Measurements from ENCODE around the gene THAP8.

THAP8 gene

DNA sequence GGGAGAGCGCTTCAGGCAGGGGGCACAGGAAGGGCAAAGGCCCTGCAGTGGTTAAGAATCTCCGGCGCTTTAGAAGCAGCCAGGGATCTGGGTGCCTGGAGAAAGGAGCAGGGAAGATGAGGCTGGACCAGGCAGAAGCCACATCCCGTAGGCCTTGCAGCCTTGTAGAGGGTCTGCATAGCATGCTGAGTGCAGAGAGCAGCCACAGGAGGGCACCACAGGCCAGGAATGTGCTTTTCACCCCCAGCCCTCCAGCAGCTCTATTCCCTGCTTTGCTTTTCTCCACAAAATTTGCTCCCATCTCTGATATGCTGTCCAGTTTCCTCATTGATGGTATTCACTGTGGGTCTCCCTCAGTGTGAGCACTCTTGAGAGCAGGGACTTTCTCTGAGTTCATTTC lies 6.3 kb upstream of the THAP8 start:
- no peak for TF ChIP-seq EZH2phosphoT487 (conservative IDR thresholded peaks at IDR 0.05; ENCODE audit: low read length)
- TF ChIP-seq, protein P1, sequence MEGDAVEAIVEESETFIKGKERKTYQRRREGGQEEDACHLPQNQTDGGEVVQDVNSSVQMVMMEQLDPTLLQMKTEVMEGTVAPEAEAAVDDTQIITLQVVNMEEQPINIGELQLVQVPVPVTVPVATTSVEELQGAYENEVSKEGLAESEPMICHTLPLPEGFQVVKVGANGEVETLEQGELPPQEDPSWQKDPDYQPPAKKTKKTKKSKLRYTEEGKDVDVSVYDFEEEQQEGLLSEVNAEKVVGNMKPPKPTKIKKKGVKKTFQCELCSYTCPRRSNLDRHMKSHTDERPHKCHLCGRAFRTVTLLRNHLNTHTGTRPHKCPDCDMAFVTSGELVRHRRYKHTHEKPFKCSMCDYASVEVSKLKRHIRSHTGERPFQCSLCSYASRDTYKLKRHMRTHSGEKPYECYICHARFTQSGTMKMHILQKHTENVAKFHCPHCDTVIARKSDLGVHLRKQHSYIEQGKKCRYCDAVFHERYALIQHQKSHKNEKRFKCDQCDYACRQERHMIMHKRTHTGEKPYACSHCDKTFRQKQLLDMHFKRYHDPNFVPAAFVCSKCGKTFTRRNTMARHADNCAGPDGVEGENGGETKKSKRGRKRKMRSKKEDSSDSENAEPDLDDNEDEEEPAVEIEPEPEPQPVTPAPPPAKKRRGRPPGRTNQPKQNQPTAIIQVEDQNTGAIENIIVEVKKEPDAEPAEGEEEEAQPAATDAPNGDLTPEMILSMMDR (IDR thresholded peaks at IDR 0.05; ENCODE audit: insufficient read depth, low read length, poor library complexity, severe bottlenecking) = no peak
- no peak overlapping the region for H3K9ac ChIP-seq (ENCODE audit: low read length)
- H3K9me3 ChIP-seq (ENCODE audit: insufficient read depth, low read length) = no peaks in the 10 kb centered on the region
- no peaks in the 10 kb centered on the region; the same call in 1 of the 2 replicates for H4K20me1 ChIP-seq (ENCODE audit: low read depth, low read length)
- H3K79me2 ChIP-seq (ENCODE audit: insufficient read depth, low read length) = peaks cover 53% of the 10 kb centered on the region
- H2AFZ ChIP-seq (ENCODE audit: low read depth, low read length, severe bottlenecking) = no peak overlapping the region
- no peaks in the 10 kb centered on the region for H3K36me3 ChIP-seq (ENCODE audit: low read length)
- H3K9me2 ChIP-seq (replicated peaks; ENCODE audit: insufficient read depth, low read length) = no peaks in the 10 kb centered on the region
- H3K27ac ChIP-seq (ENCODE audit: low read depth, low read length) = no peak overlapping the region
- H3K4me3 ChIP-seq (ENCODE audit: insufficient read depth, low read length, poor library complexity, severe bottlenecking) = no peak overlapping the region
- no peaks in the 10 kb centered on the region for H3K27me3 ChIP-seq (ENCODE audit: low read length)
- H3K4me2 ChIP-seq (ENCODE audit: low read depth, low read length, poor library complexity, severe bottlenecking) = no peak overlapping the region
- H3F3A ChIP-seq (ENCODE audit: insufficient read depth) = no peaks in the 10 kb centered on the region

DNA sequence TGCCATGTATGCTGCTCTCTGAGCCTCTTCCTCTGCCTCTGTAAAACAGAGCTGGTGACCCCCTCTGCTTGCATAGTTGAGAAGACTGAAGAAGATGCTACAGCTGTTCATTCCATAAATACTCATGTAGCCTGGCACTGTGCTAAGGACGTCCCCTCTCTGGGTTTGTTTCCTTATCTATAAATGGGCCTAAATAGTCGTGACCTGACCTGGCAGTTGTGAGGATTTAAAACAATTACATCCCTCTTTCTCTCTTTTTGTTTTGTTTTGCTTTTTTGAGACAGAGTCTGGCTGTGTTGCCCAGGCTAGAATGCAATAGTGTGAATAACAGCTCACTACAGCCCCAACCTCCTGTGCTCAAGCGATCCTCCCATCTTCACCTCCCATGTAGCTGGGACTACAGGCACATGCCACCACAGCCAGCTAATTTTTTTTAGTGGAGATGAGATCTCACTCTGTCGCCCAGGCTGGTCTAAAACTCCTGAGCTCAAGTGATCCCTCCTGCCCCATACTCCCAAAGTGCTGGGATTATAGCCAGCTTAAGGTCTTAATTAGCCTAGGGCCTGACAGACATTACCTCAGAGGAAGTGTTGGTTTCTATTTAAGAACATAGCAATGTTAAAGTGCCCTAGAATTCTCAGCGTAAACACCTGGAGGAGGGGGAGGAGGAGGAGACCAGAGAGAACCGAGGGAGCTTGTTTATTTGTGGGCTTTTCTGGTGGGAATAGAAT lies 5.3 kb upstream of the THAP8 start:
- Histone ChIP-seq H3K9me2 (replicated peaks; ENCODE audit: insufficient read depth, low read length) (no peaks in the 10 kb centered on the region), H3K27ac (ENCODE audit: low read depth, low read length) (no peak overlapping the region), H3K4me2 (ENCODE audit: low read depth, low read length, poor library complexity, severe bottlenecking) (no peak overlapping the region), H3K9ac (ENCODE audit: low read length) (no peak overlapping the region), H2AFZ (ENCODE audit: low read depth, low read length, severe bottlenecking) (no peak overlapping the region), H3F3A (ENCODE audit: insufficient read depth) (no peaks in the 10 kb centered on the region), H3K9me3 (ENCODE audit: insufficient read depth, low read length) (no peaks in the 10 kb centered on the region), H3K27me3 (ENCODE audit: low read length) (no peaks in the 10 kb centered on the region), H3K4me3 (ENCODE audit: insufficient read depth, low read length, poor library complexity, severe bottlenecking) (no peak overlapping the region), H3K79me2 (ENCODE audit: insufficient read depth, low read length) (peaks cover 60% of the 10 kb centered on the region), H4K20me1 (ENCODE audit: low read depth, low read length) (no peaks in the 10 kb centered on the region; the same call in 1 of the 2 replicates), H3K36me3 (ENCODE audit: low read length) (no peaks in the 10 kb centered on the region)
- no peak for TF ChIP-seq EZH2phosphoT487 (conservative IDR thresholded peaks at IDR 0.05; ENCODE audit: low read length)
- TF ChIP-seq, protein P1 (IDR thresholded peaks at IDR 0.05; ENCODE audit: insufficient read depth, low read length, poor library complexity, severe bottlenecking) = no peak

DNA sequence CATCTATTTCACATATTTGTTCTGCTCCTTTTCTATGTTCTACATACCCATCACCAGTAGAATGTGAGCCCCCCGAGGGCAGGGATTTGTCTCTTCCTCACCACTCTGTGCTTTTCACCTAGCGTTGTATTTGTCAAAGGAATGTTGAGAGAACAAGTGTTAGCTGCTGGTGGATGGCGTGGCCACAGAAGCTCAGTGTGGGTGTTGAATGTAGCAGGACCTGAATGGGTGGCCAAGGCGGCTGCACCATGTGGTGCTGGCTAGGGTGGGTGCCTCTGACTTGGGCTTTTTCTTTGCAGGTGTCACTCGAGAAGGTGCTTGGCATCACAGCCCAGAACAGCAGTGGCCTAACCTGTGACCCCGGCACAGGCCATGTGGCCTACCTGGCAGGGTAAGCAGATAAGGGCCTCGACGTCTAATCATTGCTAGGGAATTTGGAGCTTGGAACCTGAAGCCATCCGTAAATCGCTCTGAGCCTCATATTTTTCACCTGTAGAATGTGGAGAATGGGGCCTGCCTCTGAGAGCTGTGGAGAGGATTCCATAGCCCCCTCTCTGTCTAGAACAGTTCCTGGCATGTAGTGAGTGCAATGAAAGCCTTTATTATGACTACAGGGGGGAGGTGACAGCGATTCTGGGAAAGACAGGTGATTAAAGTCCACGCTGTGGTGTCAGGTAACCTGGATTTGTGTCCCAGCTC lies 4.5 kb upstream of the THAP8 start:
- Histone ChIP-seq H3K79me2 (ENCODE audit: insufficient read depth, low read length) (peaks cover 57% of the 10 kb centered on the region), H3K4me2 (ENCODE audit: low read depth, low read length, poor library complexity, severe bottlenecking) (no peak overlapping the region), H3K9ac (ENCODE audit: low read length) (no peak overlapping the region), H3K4me3 (ENCODE audit: insufficient read depth, low read length, poor library complexity, severe bottlenecking) (no peak overlapping the region), H3K27ac (ENCODE audit: low read depth, low read length) (no peak overlapping the region), H2AFZ (ENCODE audit: low read depth, low read length, severe bottlenecking) (no peak overlapping the region), H3K9me3 (ENCODE audit: insufficient read depth, low read length) (no peaks in the 10 kb centered on the region), H3K27me3 (ENCODE audit: low read length) (no peaks in the 10 kb centered on the region), H3K9me2 (replicated peaks; ENCODE audit: insufficient read depth, low read length) (no peaks in the 10 kb centered on the region), H3K36me3 (ENCODE audit: low read length) (no peaks in the 10 kb centered on the region), H3F3A (ENCODE audit: insufficient read depth) (peaks cover 5% of the 10 kb centered on the region), H4K20me1 (ENCODE audit: low read depth, low read length) (no peaks in the 10 kb centered on the region; the same call in 1 of the 2 replicates)
- no peak for TF ChIP-seq EZH2phosphoT487 (conservative IDR thresholded peaks at IDR 0.05; ENCODE audit: low read length)
- TF ChIP-seq, protein P1 (IDR thresholded peaks at IDR 0.05; ENCODE audit: insufficient read depth, low read length, poor library complexity, severe bottlenecking) = no peak

Data from SU-DHL-6 (cell line).